HEK293T (cell line): ENCODE measurements around the gene ECM2.

Source experiments
- BHLHE40 ChIP-seq: fragments of 450-650 bp; IDR thresholded peaks from 2 replicates; pipeline ENCODE4 v1.6.1; 2016; ENCODE audit warnings: mild to moderate bottlenecking, moderate library complexity, borderline replicate concordance
- CTBP1 ChIP-seq: fragments of 450-650 bp; IDR thresholded peaks from 2 replicates; pipeline ENCODE4 v1.6.1; 2016; ENCODE audit warnings: borderline replicate concordance
- FOXA1 ChIP-seq: fragments of 450-650 bp; IDR thresholded peaks from 2 replicates; pipeline ENCODE4 v1.6.1; 2016; ENCODE audit warnings: mild to moderate bottlenecking
- FOXM1 ChIP-seq: fragments of 450-650 bp; IDR thresholded peaks from 2 replicates; pipeline ENCODE4 v1.6.1; 2017; ENCODE audit warnings: mild to moderate bottlenecking, borderline replicate concordance
- HDGF ChIP-seq: fragments of 450-650 bp; IDR thresholded peaks from 2 replicates; pipeline ENCODE4 v1.6.1; 2017; ENCODE audit warnings: antibody characterized with exemption, borderline replicate concordance
- L3MBTL2 ChIP-seq: fragments of 450-650 bp; conservative IDR thresholded peaks from 2 replicates; pipeline ENCODE4 v1.6.1; 2016; ENCODE audit warnings: mild to moderate bottlenecking
- NFRKB ChIP-seq: fragments of 450-650 bp; IDR thresholded peaks from 2 replicates; pipeline ENCODE4 v1.6.1; 2016; ENCODE audit warnings: mild to moderate bottlenecking, moderate library complexity
- PKNOX1 ChIP-seq: fragments of 450-650 bp; IDR thresholded peaks from 2 replicates; pipeline ENCODE4 v1.6.1; 2016
- SP1 ChIP-seq: fragments of 450-650 bp; IDR thresholded peaks from 2 replicates; pipeline ENCODE4 v1.6.1; 2017
- SUZ12 ChIP-seq: fragments of 450-650 bp; IDR thresholded peaks from 2 replicates; pipeline ENCODE4 v1.6.1; 2016; ENCODE audit warnings: mild to moderate bottlenecking
- TARDBP ChIP-seq: fragments of 450-650 bp; IDR thresholded peaks from 2 replicates; pipeline ENCODE4 v1.6.1; 2016

- no peak for TF ChIP-seq BHLHE40
- TF ChIP-seq L3MBTL2: no peak
- TF ChIP-seq SP1: no peak
- no peak for TF ChIP-seq CTBP1
- no peak for TF ChIP-seq TARDBP
- no peak for TF ChIP-seq SUZ12
- no peak for TF ChIP-seq PKNOX1
- TF ChIP-seq NFRKB: no peak
- no peak for TF ChIP-seq FOXA1
- no peak for TF ChIP-seq HDGF
- TF ChIP-seq FOXM1: no peak
Measured at GRCh38 chr9:92455217-92455616, 80.6 kb downstream of the ECM2 start.
